ENCODE measurements around the gene RAB29.
"Not testable (repeated sequence)": the region's sequence is repeated elsewhere in the genome, so short reads cannot be mapped to it uniquely, and the experiment has no call there.

The RAB29 gene

DNA sequence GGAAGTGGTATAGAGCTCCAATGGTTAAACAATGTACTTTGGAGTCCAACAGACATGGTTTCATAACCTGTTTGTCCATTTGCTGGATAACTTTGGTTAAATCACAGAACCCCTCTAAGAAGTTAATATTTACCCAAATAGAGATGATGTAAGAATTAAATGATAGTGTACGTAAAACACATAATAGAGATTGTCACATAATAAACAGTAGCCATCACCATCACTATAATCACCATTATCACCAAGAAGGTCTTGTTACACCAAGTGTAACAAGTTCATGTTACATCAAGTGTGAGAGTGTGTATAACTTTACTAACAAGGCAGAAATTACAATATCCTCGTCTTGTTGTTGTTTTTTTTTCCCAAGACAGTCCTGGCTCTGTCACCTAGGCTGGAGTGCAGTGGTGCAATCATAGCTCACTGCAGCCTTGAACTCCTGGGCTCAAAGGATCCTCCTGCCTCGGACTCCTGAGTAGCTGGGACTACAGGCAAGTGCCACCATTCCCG lies 48.6 kb downstream of the RAB29 start:
- no peak for DNase-seq

DNA sequence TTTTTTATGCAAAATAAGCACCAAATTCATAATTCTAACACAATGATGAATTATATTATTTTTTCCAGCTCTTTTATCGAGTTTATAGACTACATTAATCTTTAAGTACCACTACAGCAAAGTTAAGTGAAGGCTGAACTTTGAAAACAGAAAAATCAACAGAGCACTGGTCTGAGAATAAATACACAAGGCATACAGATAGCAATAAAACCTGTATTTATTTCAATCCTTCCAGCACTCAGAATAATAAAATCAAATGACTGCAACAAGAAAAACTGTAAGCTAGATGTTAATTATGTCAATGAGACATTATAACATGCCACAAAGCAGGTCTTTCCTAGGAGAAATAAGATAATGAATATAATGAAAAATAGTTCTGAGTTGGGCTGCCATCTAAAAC lies 49.8 kb downstream of the RAB29 start:
- DNase-seq = no peak

DNA sequence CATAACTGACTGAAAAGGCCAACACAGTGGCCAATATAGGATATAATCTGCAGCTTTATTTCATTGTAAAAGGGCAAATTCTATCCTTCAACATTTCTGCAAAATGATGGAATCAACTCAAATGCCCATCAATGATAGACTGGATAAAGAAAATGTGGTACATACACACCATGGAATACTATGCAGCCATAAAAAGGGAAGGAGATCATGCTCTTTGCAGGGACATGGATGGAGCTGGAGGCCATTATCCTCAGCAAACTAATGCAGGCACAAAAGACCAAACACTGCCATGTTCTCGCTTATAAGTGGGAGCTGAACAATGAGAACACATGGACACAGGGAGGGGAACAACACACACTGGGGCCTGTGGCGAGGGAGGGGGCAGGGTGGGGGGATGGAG lies 54.5 kb downstream of the RAB29 start:
- DNase-seq = not testable (repeated sequence)

DNA sequence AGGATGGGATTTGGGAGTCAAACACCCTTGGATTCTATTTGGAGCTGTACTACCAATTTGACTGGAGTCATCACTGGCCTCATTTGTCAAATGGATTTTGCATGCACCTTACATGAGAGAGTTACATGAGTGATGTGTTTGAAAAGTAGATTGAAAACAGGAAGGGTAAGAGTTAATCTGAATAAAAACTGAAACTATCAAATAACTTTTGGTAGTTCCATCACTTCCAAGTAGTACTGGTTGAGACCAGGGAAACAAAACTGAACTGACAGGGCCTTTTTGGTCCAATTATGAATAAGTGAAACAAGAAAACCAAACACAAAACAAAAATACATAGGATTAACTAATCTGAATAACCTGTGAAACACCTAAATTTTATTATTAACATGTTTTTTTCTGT lies 55.5 kb downstream of the RAB29 start:
- DNase-seq = no peak

DNA sequence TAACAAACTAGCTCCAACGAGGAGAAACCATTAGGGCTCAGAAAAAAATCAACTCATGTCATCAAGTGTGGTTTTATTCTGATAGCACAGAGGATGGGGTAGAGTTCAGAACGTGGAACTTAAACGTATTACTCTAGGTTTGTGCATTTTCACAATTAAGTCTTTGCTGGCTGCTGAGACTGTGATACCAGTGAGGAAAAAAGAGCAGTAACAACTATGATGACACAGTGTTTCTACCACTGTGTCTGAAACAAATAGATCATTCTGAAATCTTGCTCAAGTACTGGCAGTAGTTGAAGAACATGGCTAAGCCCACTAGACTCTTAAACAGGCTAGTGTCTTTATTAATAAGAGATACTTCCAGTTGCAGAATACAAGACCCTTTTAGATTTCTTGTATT lies 56.3 kb downstream of the RAB29 start:
- no peak for DNase-seq
